B cell (primary cell): Measurements from ENCODE around the gene CACNA2D3.

Experiments
- CTCF ChIP-seq: fragments of 200-600 bp; IDR thresholded peaks from one replicate; pipeline ENCODE4 v1.8.0; 2022; ENCODE audit warnings: antibody characterized with exemption, mild to moderate bottlenecking
- EZH2 ChIP-seq: IDR thresholded peaks from 2 replicates; pipeline ENCODE4 v1.6.1; 2012; ENCODE audit warnings: borderline replicate concordance, low read depth, mild to moderate bottlenecking, moderate library complexity, low read length; ENCODE audit not compliant: insufficient read depth, poor library complexity, severe bottlenecking

DNA sequence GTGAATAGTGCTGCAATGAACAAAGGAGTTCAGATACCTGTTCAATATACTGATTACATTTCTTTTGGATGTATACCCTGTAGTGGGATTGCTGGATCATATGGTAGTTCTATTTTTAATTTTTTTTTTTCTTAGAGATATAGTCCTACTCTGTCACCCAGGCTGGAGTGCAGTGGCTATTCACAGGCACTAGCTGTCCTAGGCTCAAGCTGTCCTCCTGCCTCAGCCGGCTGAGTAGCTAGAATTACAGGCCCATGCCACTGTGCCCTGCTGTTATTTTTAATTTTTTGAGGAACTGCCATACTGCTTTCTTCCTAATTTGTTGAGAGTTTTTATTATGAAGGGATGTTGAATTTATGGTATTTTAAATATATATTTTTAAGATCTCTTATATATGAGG is 23.0 kb upstream of the CACNA2D3 start:
- TF ChIP-seq CTCF: no peak
- TF ChIP-seq EZH2: no peak
